Hematopoietic multipotent progenitor cell treated with erythropoietin and hydrocortisone succinate and interleukin-3 and kit ligand, for 6 days (in vitro differentiated cells): ENCODE results near the gene OLFM2.
"Not testable (repeated sequence)": the region's sequence is repeated elsewhere in the genome, so short reads cannot be mapped to it uniquely, and the experiment has no call there.

ENCODE experiments used
- DNase-seq: peaks from one replicate; pipeline ENCODE4 v3.0.0-alpha.2; 2015

Gene OLFM2

DNA sequence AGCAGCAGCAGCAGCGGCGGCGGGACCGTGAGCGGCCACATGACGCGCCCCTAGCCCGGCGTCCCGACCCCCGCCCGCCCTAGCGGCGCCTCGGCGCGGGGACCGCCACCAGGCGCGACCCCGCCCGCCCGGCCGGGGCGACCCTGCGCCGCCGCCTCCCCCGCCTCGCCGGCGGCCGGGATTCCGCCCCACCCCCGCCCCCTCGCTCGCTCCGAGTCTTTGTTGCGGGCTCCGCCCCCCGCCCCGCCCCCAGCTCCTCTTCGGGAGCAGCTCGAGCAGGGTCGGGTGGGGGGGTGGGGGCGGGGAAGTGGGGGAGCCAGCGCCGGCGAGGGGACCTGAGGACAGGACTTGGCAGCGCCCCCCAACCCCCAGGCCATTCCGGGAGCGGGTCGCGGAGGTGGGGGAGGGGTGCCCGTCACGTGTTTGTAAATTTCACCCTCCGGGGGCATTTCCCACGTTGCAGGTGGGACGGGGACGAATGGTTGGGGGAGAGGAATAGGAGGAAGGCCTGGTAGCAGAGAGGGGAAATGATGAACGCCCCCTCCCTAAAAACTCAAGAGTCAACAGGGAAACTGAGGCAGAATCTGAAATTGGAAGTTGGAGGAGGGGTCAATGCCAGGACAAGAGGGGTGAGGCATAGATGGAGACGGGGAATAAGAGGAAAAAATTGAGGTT, at the start of gene OLFM2:
OLFM2 (minus strand) TSS at position 190 of the 675 bp plus-strand sequence; CDS start at position 41, 149 bp downstream.
- peak; percentile 7 for DNase-seq

DNA sequence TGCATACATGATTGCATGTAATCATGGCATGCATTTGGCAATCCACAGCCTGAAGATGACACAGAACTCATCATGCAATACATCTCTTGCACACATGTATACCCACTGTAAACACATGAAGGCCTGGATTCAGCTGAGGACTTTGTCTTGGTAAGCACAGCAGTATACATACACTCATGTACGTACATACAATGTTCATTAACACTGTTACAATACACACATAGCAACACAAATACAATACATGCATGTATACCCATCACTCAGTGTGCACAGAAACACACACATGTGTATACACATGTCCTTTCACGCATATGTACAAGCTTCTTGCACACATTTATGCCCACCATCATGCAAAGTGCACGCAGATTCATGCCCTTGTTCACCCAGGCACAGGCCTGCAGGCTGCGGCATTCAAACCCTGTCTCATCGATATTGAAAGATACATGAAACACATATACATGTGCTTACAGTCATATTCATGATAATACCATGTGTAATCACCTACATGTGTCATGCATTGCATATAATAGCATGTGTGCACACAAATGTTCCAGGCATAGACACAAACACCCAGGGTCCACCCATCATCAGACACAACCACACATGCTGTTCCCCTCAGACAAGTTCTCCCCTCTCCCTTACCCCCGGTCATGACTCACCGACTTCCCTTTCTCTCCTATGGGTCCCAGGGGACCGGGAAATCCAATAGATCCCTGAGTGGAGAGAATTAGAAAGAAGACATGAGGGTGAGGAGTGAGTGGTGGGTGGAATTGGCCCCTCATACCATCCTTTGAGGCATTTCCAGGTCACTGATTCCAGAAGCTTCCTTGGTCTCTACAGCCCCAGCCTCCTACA, 45.3 kb upstream of the OLFM2 start:
- DNase-seq = no peak

DNA sequence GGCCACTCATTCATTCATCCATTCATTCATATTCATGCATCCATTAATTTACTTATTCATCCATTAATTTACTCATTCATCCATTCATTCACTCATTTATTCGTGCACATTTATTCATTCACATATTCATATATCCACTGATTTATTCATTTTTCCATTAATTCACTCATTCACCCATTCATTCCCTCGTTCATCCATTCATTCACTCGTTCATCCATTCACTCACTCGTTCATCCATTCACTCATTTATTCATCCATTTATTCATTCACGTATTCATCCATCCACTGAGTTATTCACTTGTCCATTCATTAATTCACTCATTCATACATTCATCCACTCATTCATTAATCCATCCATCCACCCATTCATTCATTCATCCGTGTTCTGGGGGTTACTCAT, 35.8 kb upstream of the OLFM2 start:
- no peak for DNase-seq

DNA sequence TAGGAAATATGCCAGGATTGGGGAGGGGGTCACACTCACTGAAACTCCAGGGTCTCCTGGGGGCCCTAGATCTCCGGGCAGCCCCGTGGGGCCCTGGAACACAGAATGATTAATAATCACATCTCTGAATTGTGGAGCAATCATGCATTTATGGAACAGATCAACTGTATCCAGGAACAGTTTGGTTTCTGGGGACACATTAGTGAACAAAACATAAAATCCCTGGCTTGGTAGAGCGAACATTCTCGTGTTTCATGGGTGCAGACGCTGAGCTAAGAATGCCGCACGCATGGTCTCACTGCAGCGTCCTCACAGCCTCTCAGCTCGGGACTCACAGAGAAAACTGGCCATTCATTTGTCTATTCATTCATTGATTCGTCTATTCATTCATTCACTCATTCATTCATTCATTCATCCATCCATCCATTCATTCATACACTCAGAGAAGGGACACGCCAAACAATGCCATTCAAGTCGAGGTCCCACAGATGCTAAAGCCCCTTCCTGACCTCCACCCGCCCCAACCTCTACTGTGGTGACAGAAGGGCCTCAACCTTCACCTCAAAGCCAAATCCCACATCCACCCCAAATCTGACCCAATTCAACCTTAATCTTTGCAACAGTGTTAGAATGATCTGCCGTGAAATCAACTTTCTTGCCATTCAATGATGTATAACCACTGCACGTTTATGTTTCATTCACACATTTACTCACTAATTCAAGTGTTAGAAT, 35.0 kb upstream of the OLFM2 start:
- no peak for DNase-seq

GRCh38 chr19:9970481-9970880, 34.2 kb upstream of the OLFM2 start:
- no peak for DNase-seq

- no peak for DNase-seq
Observed at GRCh38 chr19:9969688-9969975, 33.3 kb upstream of the OLFM2 start.

DNA sequence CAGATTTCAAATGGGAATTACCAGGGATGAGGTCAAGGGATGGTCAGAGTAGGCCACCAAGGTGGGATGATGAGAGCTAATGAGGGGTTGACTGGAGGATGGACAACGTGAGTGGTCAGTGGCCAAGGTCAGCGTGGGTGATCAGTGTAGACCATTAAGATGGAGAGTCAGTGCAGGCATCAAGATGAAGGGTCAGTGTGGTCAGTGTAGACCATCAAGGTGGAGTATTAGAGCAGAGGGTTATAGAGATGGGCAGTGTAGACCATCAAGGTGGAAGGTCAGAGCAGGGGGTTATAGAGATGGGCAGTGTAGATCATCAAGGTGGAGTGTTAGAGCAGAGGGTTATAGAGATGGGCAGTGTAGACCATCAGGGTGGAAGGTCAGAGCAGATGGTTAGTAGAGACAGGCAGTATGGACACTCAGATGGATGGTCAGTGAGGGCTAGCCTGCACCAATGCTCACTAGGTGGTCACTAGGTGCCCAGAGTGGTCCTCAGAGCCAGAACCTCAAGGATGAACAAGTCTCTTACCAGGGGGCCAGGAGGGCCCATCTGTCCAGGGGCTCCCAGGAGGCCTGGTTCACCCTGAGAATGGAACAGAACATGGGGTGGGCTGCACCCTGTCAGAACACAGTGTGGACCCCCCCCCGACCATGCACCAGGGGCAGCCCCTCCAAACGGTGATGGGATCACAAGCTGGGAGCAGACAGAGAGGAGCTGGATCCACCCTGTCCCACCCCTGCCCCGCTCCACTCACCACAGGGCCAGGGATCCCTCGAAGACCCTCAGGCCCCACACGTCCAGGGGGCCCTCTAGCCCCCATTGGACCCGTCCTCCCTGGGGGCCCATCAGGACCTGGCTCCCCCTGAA, 32.7 kb upstream of the OLFM2 start:
- DNase-seq = no peak

GRCh38 chr19:9967326-9967725, 31.0 kb upstream of the OLFM2 start:
- DNase-seq = no peak

DNA sequence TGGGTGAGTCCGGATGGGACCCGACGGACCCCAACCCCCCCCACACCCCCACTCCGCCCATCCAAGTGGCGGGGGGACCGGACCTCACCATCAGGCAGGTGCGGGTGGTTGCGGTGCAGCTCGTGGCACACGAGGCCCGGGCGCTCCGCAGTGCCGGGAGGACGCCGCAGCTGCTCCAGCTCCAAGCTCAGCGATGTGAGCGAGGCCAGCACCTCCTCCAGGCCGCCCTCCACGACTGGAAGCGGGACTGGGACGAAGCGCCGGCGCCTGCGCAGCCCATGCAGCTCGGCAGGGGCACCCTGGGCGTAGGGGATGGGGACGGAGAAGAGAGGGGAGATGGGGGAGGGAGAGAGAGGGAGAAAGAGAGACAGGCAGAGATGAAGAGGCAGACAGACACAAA, 30.1 kb upstream of the OLFM2 start:
- no peak for DNase-seq

DNA sequence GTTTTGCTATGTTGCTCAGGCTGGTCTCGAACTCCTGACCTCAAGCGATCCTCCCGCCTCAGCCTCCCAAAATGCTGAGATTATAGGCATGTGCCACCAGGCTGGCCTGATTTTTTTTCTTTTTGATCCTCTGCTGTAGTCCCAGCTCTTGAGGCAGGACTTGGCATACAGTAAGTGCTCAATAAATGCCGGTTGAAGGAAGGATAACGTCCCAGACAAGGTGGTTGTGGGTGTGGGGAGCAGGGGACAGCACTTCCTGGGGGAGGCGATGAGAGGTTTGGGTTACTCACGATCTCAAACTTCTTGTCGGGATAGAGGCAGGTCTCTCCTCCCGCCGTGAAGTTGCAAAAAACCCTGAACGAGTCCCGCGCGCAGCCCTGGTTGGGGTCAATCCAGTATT, 29.7 kb upstream of the OLFM2 start:
- DNase-seq = no peak

DNA sequence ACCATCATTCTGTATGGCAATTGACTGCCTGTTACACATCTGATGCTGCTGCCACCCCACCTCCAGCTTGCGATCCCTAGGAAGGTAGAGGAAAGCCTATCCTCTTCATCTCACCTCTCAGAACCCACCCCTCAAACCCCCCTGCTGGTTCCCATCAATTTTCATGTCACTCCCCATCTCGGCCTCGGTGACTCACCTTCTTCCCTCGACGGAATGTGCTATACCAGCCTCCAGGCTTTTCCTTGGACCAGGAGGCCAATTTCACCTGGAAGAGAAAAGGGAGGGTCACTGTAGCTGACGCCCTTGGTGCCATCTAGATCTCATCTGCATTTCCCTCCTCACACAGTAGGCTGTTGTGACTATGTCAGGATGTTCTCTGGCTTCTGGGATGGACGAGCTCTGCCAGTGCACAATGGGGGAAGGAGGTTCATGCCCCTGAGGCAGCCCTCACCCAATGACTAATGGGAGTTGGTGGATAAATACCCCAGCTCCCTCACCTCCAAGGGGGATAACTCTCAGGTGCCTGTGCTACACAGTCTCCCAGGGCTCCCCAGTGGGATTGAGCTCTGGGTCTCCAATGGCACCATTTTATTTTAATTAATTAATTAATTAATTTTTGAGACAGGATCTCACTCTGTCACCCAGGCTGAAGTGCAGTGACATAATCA, 26.4 kb upstream of the OLFM2 start:
- no peak for DNase-seq

- no peak for DNase-seq
Observed at GRCh38 chr19:9961103-9961502, 24.8 kb upstream of the OLFM2 start.

DNA sequence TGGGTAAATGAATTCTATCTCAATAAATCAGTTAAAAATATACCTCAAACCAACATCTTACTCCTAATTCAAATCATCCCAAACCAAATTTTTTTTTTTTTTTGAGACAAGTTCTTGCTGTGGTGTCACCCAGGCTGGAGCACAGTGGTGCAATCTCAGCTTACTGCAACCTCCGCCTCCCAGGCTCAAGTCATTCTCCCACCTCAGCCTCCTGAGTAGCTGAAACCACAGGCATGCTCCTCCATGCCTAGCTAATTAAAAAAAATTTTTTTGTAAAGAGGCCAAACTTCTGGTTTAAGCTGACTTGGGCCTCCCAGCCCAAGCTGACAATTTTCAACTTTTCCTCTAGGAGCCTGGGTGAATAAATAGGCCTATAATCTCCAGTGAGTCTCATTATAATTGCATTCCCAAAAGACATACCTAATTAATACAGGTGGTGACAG, 22.1 kb upstream of the OLFM2 start:
- DNase-seq = no peak

DNA sequence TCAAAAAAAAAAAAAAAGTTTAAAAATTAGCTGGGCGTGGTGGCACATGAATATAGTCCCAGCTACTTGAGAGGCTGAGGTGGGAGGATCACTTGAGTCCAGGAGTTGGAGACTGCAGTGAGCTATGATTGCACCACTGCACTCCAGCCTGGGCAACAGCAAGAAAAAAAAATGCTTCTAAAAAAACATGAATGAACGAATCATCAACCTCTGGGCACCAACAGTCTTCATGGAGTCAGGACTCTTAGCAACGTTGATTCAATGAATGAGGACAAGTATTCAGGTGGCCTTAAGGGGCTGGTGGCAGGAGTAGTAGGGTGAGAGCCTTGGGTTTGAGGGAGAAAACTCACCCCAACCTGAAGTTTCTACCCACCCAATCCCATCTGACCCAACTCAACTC, 20.6 kb upstream of the OLFM2 start:
- no peak for DNase-seq

GRCh38 chr19:9953802-9954542, 17.7 kb upstream of the OLFM2 start:
- DNase-seq = no peak

DNA sequence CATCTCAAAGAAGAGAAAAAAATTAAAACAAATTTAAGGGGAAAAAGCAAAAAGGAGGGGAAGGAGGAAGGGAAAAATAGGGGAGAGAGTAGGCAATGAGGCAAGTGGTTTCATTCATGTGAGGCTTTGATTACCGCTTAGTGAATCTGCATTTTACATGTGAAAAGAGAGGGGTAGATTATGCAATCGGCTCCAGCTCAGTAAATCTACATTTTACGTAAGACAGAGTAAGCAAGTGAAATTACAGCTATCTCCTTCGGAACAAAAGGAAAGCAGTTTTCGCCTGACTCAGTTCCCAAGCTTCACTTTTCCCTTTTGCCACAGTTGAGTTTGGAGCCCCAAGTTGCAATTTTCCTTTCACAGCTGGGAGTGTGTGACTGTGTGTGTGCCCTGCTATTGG, 16.0 kb upstream of the OLFM2 start:
- DNase-seq = no peak

- no peak for DNase-seq
Observed at GRCh38 chr19:9947441-9947840, 11.1 kb upstream of the OLFM2 start.

DNA sequence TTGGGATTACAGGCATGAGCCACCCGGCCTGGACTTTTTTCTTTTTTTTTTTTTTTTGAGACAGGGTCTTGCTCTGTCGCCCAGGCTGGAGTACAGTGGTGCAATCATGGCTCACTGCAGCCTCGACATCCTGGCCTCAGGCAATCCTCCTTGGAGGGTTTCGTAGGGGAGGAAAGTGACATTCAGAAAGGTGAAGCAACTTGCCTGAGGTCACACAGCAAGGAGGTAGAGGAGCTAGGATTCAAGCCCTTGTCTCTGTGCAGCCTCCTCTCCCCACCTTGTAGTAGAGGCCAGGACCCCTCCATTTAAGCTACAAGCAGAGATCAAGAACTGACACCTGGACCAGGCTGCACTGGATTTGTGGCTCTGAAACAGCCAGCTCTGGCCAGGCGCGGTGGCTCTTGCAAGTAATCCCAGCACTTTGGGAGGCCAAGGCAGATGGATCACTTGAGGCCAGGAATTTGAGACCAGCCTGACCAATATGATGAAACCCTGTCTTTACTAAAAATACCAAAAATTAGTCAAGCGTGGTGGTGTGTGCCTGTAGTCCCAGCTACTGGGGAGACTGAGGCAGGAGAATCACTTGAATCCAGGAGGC, 10.3 kb upstream of the OLFM2 start:
- DNase-seq = not testable (repeated sequence)

- no peak for DNase-seq
Observed at GRCh38 chr19:9945319-9945966, 9.1 kb upstream of the OLFM2 start.

- DNase-seq = no peak
Observed at GRCh38 chr19:9943744-9944143, 7.4 kb upstream of the OLFM2 start.

DNA sequence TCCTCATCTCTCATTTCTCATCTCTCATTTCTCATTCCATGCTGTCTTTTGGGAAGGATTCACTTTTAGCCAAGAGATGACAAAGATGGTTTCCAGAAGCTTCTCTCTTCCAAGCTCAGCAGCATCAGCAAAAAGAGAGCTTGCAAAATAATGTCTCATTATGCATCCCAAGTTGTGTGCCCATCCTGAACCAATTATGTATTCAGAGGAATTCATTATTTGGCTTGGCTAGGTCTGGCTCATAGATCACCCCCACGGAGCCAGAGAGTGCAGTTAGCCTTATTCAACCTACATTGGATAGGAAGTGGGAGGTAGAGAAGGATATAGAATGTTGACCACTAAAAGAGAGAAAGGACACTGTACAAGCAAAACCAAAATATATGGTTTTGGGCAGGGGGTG, 5.4 kb upstream of the OLFM2 start:
- no peak for DNase-seq
